ENCODE results near the gene BTN2A1. TPM values are rescaled to one million over a fixed set of nuclear protein-coding genes. Genes with fewer than 3 reads are reported as not detected.
"Not testable (repeated sequence)": the region's sequence is repeated elsewhere in the genome, so short reads cannot be mapped to it uniquely, and the experiment has no call there.

The BTN2A1 gene
- total and polyA plus RNA-seq, 8 donors: 3.7 to 15.3 (median 7.6) TPM

GRCh38 chr6:26412954-26413353 lies 44.8 kb upstream of the BTN2A1 start:
- no peaks in the 10 kb centered on the region for H3K36me3 ChIP-seq
- FAIRE-seq (no peak), ATAC-seq (no peak), DNase-seq (no peak)
- intact Hi-C loops (cut with DNase I): no loop called here
- H3K4me3 ChIP-seq: no peak overlapping the region
- no peak overlapping the region for H3K27ac ChIP-seq
- no peaks in the 10 kb centered on the region for H3K27me3 ChIP-seq
- H3K4me1 ChIP-seq: no peaks in the 10 kb centered on the region
- 84 to 94% methylated on average over 4 of the region's 4 CpGs for WGBS, 2 donors
- TF ChIP-seq CTCF (IDR thresholded peaks at IDR 0.05): no peak
- H3K9me3 ChIP-seq: no peaks in the 10 kb centered on the region

- intact Hi-C loops (cut with DNase I): no loop called here
- DNase-seq: no peak
- Histone ChIP-seq H3K27me3 (no peaks in the 10 kb centered on the region), H3K4me3 (no peak overlapping the region), H3K4me1 (no peaks in the 10 kb centered on the region), H3K9me3 (no peaks in the 10 kb centered on the region), H3K36me3 (no peaks in the 10 kb centered on the region), H3K27ac (no peak overlapping the region)
- no peak for FAIRE-seq
- WGBS, 2 donors: 86 to 87% methylated on average over 3 of the region's 3 CpGs
- TF ChIP-seq CTCF (IDR thresholded peaks at IDR 0.05): no peak
- ATAC-seq: no peak
Measured at GRCh38 chr6:26414281-26414680, 43.5 kb upstream of the BTN2A1 start.

- DNase-seq: no peak
- WGBS, 2 donors: 93 to 94% methylated on average over 1 of the region's 1 CpG
- H3K27ac ChIP-seq: no peak overlapping the region
Measured at GRCh38 chr6:26415036-26415614, 42.6 kb upstream of the BTN2A1 start.

GRCh38 chr6:26415791-26416190 lies 42.0 kb upstream of the BTN2A1 start:
- Histone ChIP-seq H3K9me3 (no peaks in the 10 kb centered on the region), H3K27ac (no peak overlapping the region), H3K4me3 (no peak overlapping the region), H3K4me1 (peaks cover 0 to 4% (median 3%) of the 10 kb centered on the region in 3 donors), H3K36me3 (no peaks in the 10 kb centered on the region), H3K27me3 (no peaks in the 10 kb centered on the region)
- FAIRE-seq: no peak
- no peak for TF ChIP-seq CTCF (IDR thresholded peaks at IDR 0.05)
- WGBS, 2 donors: 66 to 87% methylated on average over 2 of the region's 2 CpGs
- ATAC-seq: no peak
- intact Hi-C loops (cut with DNase I): no loop called here
- DNase-seq: no peak

More at GRCh38 chr6:26415036-26415614, 42.6 kb upstream of the BTN2A1 start:
- H3K9me3 ChIP-seq: no peaks in the 10 kb centered on the region
- H3K27me3 ChIP-seq: no peaks in the 10 kb centered on the region
- H3K4me3 ChIP-seq: no peak overlapping the region
- no peaks in the 10 kb centered on the region for H3K36me3 ChIP-seq
- intact Hi-C loops (cut with DNase I): no loop called here
- FAIRE-seq (no peak), ATAC-seq (no peak)
- no peak for TF ChIP-seq CTCF (IDR thresholded peaks at IDR 0.05)
- H3K4me1 ChIP-seq: no peaks in the 10 kb centered on the region

GRCh38 chr6:26416288-26416687 lies 41.5 kb upstream of the BTN2A1 start:
- Histone ChIP-seq H3K9me3 (no peaks in the 10 kb centered on the region), H3K36me3 (no peaks in the 10 kb centered on the region), H3K4me1 (peaks cover 0 to 6% (median 5%) of the 10 kb centered on the region in 3 donors), H3K27ac (no peak overlapping the region), H3K4me3 (no peak overlapping the region), H3K27me3 (no peaks in the 10 kb centered on the region)
- DNase-seq (no peak), FAIRE-seq (no peak), ATAC-seq (no peak)
- WGBS, 2 donors: 63 to 74% methylated on average over 1 of the region's 1 CpG
- intact Hi-C loops (cut with DNase I): no loop called here
- TF ChIP-seq CTCF (IDR thresholded peaks at IDR 0.05): no peak

- 92 to 93% methylated on average over 2 of the region's 2 CpGs for WGBS, 2 donors
- H3K36me3 ChIP-seq; H3K4me3 ChIP-seq; intact Hi-C loops (cut with DNase I); FAIRE-seq; H3K9me3 ChIP-seq; H3K4me1 ChIP-seq; DNase-seq; H3K27me3 ChIP-seq; ATAC-seq; H3K27ac ChIP-seq: not testable (repeated sequence)
Measured at GRCh38 chr6:26418077-26418476, 39.7 kb upstream of the BTN2A1 start.

GRCh38 chr6:26418795-26419194 lies 39.0 kb upstream of the BTN2A1 start:
- FAIRE-seq; H3K27ac ChIP-seq; H3K27me3 ChIP-seq; ATAC-seq; H3K36me3 ChIP-seq; H3K9me3 ChIP-seq; intact Hi-C loops (cut with DNase I); H3K4me3 ChIP-seq; DNase-seq; H3K4me1 ChIP-seq: not testable (repeated sequence)
- 90 to 96% methylated on average over 3 of the region's 3 CpGs for WGBS, 2 donors

All from pancreas (tissue), 10 donors.